Activated T-cell treated with anti-CD3 and anti-CD28 coated beads, Interleukin-2, amount 50 U/mL, for 1 hour (primary cell): ENCODE data around the gene PRUNE2.
"Not testable (repeated sequence)": the region's sequence is repeated elsewhere in the genome, so short reads cannot be mapped to it uniquely, and the experiment has no call there.

Experiments
- DNase-seq: peaks from one replicate; pipeline ENCODE4 v3.0.0-alpha.2; 2020

Gene PRUNE2

DNA sequence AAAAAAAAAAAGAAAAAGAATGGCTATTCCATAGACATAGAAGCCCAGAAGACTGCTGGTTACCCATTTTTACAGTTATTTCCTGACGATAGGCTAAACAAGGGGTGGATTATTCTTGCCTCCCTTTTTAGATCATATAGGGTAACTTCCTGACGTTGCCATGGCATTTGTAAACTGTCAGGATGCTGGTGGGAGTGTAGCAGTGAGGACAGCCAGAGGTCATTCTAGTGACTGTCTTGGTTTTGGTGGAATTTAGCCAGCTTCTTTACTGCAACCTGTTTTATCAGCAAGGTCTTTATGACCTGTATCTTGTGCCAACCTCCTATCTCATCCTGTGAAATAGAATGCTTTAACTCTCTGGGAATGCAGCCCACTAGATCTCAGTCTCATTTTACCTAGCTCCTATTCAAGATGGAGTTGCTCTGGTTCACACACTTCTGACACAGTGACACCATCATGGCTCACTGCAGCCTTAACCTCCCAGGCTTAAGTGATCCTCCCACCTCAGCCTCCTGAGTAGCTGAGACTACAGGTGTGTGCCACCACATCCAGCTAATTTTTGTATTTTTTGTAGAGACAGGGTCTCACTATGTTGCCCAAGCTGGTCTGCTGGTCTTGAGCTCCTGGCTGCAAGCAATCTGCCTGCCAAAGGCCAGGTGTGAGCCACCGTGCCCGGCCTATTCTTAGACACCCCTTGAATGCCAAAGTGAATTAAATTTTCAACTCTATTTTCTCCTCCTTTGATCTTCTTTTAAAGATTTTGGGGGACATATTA, 311.8 kb downstream of the PRUNE2 start:
- DNase-seq, result not testable (repeated sequence)

DNA sequence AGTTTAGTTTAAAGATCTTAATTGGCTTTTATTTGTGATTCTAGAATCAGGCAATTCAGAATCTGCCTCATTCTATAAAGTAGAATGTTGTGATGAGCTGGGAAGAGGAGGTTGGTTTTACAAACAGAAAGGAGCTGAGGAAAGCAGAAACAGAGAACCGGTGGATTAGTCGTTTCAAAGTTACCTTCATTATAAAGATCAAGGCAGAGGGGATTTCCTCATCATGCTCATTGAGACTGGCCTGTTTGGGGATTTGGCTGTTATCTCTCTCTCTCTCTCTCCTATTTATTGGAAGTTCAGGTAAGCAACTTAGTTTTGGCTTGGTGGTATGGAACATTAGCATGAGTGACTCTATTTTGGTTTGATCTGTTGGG, 313.0 kb downstream of the PRUNE2 start:
- no peak for DNase-seq

DNA sequence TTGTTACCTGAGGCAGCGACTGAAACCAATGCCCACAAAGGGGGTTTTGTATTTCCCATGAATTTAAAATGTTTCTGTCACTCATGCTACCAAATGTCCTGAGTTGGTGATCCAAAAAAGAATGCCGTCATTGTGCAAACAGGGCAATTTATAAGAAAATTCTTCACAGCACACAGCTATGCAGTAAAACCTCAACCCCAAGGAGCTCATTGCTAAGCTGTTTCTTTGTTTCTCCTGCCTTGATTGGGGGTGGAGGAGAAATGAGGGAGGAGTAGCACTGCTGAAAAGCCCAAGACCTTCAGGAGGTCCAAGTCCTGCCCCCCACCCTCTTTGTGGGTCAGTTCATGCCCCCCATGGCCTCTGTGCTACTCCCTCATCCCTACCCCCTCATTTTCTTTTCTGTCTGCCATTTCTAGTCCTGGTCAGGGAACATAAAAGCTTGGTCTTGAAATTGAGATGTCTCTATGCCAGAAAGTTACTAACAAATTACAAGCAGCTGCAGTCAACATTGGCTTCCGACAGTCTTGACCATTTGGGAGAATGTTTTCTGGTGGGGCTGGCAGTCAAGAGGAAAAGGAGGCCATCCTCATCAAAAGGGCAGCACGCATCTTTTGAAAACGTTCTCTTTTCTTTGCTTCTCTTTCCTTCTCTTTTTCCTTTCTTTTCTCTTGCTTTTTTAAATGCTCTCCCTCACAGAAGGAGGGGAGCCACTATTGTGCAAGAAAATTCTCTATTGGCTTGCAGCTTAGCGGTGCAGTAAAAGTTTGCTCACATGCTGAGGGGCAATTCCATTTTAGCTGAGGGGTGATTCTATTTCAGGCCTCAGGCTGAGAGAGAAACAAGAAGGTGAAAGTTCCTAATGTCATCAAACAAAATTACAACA, 313.6 kb downstream of the PRUNE2 start:
- no peak for DNase-seq

DNA sequence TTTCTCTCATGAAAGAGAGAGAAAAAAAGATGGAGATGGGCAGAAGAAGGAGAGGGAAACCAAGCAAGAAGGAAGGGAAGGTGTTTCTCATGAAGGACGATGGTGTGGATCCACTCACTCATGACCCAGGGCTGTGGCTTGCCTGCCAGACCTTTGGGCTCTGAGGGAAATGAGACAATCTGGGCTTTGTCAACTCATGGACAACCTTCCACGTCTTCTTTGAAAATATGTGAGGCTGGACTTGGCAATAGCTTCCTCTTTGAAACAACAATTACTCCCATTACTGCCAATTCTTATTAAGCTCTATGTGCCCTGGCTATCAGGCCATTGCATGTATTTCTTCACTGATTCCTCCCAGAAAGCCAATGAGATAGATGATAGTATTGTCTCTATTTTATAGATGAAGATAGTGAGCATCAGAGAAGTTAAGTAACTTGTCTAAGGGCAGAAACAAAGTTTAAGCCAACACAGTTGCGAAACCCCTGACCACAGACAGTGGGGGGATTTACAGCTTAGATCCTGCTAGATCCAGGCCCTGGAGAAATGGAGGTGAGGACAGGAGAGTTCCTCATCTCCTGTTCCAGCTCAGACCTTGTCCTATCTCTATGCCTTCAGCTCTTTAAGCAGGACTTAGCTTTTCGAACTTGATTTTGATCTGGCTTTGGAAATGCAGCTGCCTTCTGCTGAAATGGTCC, 314.5 kb downstream of the PRUNE2 start:
- DNase-seq, result no peak

DNA sequence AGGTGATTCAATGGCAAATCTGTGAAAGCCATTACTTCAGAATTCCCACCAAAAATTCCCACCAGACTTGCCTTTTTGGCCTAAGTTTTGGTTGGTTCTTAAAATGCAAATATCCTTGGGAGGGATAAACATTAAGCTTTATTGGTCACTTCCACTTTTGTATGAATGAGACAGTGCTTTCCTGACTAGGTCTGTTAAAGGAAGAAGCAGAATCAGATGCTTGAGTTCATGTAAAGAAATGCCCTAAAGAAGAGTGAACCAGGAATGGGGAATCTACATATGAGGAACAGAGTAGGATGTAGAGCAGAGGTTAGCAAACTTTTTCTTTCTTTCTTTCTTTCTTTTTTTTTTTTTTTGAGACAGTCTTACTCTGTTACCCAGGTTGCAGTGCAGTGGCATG, 317.6 kb downstream of the PRUNE2 start:
- DNase-seq, result no peak

DNA sequence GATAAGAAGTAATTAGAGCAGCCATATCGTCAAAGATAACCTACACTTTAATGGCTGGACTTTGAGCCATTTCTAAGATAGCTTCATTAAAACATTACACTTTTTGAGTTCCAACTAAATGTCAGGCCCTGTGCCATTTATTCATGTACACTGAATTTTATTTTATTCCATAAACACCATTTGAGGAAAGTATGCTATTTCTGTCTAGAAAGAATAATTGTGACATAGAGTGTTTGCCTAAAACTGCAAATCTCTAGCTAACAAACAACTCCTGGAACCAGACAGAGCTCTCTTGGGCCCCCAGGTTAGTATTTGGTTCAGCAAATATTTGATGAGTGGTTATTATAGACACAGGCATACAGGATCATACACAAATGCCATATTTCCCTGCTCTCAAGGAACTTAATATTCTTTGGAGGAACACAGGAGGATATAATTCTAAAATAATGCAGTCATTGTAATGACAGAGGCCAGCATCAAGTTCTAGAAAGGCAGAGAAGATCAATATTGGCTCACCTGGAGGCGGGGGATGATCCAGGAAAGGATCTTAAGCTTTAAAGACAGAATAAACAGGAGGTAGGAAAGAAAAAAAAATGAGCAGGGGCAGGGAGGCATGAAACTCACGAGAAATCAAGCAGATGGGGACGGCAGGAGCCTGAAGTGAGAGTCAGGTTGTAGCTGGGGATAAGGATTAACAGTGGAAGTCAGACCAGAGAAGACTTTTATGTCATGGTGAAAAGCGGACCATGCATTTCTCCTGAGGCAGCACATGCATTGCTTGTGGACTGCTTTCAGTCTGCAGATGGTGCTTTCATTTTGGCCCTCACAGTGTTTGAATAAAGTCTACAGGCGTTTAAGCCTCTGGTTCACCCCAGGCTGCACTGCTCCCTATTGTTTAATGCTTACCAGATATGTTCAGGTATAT, 319.3 kb downstream of the PRUNE2 start:
- no peak for DNase-seq

DNA sequence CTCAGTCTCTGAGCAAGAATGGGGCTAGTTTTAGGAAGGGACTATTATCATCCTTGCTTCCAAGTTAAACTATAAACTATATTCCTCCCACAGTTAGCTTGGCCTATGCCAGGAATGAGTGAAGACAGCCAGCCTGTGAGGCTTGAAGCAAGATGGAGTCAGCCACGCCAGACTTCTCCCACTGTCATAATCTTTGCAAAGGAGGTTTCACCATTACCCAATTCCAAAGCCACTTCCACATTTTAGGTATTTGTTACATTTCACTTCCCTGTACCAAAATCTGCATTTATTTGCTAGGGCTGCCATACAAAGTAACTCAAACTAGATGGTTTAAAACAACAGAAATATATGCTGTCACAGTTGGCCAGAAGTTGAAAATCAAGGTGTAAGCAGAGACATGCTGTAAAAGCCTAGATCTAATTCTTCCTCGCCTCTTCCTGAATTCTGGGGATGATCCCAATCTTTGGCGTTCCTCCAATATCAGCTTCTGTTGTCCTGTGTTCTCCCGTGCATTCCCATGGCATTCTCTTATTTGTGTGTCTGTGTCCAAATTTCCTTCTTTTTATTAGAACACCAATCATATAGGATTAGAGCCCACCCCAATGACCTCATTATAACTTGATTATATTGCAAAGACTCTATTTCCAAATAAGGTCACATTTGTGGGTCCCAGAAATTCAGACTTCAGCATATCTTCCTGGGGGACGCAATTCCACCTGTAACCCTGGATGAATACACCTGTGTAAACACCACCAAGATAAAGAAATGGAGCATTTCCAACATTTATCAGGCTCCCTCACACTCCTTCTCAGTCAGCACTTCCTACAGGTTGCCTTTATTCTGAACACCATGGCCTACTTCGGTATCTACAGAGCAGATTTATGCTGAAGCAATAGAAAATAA, 320.2 kb downstream of the PRUNE2 start:
- no peak for DNase-seq

DNA sequence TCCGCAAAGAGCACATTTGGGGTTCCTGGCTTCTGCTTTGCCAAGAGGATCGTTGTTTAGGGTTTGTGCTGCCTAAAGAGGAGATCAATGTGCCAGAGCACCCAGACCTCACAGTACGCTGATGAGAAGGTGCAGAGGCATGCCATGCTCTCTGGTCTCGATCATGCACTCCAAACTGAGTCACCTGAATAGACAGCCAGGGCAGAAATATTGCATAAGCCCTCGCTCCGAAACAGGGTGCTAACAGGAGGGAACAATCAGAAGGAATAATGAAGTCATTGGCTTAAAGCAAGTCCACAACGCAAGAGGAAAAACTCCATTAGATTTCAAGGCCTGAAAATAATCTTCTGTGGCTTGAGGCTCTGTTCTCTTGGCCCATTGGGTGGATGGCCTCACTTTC, 322.7 kb downstream of the PRUNE2 start:
- DNase-seq, result no peak

DNA sequence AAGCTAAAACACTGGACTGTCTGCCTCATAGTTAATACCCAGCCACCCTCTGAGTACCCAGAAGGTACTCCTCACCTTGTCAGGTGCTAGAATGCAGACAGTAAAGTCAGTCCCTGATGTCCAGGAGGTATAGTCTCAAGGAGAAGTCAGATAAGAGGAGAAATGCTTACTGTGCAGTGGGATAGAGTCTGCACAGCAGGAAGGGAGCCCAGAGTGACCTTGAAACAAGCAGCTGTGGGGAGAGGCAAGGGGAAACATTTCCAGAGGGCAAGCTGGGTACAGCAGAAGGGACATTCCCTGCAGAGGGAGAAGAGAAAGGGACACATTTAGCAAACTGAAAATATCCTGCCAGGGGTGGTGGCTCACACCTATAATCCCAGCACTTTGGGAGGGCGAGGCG, 324.2 kb downstream of the PRUNE2 start:
- no peak for DNase-seq

DNA sequence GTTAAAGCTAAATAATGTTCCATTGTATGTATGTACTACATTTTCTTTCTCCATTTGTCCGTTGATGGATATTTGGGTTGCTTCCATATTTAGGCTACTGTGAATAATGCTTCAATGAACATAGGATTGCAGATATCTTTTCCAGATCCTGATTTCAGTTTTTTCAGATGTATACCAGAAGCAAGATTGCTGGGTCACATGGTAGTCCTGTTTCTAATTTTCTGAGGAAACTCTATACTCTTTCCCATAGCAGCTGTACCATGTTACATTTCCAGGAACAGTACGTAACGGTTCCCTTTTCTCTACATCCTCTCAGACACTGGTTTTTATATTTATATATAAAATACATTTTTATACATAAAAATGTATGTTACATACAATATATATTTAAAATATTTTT, 325.1 kb downstream of the PRUNE2 start:
- no peak for DNase-seq

DNA sequence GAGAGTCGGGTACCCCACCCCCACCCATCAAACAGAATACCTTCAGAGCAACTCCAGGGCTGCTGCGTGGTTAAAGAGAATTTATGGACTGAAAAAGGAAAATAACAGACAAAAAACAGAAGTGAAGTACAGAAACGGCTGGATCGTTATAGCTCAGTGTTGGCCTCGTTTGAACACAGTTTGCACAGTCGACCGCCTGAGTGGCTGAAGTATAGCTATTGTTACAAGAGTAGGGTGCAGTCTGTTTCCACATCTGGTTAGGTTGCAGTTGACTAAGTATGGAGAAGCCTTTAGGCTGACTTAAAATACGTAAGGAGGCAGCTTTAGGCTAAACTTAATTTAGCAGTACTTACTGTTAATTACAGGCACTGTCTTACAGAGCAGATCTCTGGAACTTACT, 325.7 kb downstream of the PRUNE2 start:
- DNase-seq, result no peak

DNA sequence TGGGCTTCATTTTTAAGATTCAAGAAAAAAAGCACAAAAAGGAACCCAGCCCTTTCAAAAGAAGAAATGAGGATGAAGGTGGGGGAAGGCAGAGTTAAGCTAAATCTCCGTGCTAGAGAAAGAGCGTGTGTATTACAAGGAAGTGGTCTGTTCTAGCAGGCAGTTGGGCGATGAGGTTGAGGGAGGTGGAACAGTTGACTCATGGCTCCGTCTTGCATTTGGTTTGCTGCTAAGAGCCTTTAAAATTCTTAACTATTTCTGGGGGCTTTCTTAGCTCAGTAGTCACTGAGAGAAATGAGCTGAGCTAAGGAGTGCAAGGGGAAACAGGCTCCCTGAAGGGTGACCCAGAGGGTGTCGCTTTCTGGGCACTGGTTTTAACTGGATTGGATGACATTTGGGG, 329.6 kb downstream of the PRUNE2 start:
- DNase-seq, result peak; percentile 26

DNA sequence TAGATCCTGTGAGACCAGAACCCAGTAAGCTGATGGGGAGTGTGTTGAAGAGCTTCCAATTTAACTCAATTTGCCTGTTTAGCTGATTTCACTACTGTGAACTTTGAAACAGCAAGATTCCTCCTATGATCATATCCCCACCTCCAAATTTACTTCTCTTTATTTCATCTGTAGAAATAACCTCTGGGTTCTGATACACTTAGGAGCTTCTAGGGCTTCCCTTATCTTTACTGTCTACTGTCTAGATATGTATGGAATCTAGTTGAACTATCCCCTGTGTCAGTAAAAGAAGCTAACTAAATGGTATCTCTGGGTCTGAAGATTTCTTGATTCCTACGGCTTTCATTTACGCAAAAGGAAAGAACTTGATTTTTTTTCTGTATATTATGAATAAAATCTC, 330.2 kb downstream of the PRUNE2 start:
- DNase-seq, result no peak

DNA sequence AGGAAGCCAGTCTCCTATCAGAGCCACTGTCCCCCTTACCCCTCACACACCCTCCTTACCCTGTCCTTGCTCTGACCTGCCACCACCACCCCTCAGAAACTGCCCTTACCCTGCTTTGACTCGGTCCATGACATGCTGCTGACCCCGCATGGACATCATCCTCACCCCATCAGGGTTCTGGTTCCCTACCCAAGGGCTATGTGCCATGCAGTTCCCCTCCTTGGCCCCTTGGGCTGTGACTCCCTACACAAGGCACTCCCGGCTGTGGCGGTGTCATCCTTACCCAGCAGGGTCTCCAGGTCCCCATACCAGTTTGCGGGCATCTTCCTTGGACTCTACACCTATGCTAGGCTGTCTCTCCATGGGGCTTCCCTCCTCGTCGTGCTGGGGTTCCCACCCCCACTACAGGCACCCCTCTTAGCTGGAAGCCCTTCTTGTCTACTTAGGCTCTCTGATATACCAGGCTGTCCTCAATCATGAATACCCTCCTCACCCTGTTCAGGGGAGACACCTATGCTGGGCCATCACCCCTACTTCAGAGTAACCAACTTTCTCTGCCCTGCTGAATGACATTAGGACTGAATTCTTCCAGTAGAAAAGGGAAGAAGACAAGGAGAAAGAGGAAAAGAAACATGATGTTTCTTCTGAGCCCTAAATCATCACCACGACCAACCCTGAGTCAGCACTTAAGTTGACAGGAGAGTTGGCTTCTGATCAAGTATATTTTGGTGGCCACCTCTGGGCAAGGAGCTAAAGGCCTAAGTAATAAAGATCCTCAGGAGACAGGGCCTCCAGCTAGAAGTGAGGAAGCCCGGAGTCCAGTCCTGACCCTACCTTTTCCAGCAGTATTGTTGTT, 331.8 kb downstream of the PRUNE2 start:
- DNase-seq, result no peak

DNA sequence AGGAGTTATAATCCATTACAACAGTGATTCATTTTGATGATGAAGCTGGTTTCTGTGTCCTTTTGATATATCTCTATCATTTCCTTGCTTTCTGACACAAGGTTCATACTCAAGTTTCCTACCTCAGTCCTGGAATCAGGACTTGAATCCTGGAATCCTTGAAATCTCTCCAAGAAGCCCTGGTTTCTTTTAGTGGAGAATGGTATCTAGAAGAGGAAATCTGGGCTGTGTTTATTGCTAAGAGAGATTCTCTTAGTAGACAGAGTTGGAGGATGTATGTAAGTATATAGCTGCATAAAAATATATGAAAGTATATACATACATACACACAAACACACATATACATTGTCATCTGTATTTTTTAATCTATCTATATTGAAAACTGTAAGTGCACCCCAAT, 332.5 kb downstream of the PRUNE2 start:
- no peak for DNase-seq

DNA sequence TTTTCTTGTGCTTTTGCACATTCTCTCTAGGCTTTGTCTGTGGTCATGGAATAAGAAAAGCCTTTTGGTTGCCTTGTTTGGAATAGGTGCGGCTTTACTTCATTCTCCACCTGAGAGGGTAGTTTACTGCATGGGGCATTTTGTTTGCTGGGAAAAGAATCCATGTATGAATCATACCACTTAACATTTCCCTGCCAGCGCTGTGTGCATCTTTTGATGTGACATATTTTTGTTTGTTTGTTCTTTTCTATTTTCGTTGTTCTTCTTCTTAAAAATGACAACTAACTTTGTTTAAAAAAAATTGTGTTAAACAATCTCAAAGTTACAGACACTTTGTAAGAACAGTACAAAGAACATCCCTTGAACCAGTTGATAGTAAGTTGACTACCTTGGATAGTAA, 333.8 kb downstream of the PRUNE2 start:
- DNase-seq, result no peak

DNA sequence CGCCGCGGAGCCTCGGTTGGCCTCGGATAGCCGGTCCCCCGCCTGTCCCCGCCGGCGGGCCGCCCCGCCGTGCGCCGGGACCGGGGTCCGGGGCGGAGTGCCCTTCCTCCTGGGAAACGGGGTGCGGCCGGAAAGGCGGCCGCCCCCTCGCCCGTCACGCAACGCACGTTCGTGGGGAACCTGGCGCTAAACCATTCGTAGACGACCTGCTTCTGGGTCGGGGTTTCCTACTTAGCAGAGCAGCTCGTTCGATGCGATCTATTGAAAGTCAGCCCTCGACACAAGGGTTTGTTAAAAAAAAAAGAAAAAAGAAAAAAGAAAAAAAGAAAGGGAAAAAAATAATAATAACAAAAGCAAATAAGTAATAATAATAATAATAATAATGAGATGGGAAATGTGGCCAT, 334.2 kb downstream of the PRUNE2 start:
- no peak for DNase-seq

DNA sequence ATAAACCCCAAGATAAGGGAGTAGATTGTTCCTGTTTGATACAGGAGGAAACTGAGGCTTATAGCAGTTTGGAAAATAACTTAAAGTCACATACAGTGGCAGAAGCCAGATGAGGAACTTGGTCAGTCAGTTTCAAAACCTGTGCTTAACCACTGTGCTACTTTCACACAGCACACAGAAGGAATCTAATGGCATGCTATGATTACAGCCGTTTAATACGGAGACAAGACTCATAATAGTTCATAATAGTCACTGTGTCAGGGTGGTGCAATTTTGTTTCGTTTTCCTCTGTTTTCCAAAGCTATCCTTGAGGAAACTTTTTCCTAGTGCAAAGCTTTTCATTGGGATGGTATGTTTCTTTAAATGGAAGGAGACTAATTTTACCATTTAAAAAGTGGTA, 334.6 kb downstream of the PRUNE2 start:
- DNase-seq, result no peak

DNA sequence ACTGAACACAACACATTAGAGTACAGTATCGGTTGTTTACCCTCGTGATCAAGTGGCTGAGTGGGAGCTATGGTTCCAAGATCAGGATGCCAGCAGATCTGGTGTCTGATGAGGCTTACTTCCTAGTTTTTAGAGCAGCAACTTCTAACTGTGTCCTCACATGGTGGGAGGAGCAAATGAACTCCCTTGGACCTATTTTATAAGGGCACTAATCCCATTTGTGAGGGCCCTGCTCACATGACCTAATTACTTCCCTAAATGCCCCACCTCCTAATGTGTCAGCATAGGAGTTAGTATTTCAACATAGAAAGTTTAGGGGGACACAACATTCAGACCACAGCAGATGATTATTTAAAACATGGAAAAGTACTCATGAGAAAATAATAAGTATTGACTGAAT, 335.1 kb downstream of the PRUNE2 start:
- DNase-seq, result no peak

DNA sequence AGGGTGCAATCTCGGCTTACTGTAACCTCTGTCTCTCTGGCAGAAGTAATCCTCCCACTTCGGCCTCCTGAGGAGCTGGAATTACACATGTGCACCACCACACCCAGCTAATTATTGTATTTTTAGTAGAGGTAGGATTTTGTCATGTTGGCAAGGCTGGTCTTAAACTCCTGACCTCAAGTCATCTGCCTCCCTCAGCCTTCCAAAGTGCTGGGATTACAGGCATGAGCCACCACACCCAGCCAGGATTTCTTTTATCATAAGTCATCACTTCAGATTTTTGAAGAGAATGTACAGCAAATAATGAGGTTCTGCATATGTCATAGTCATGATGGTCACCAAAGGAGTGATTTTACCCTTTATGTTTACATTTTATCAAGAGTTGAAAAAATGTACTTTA, 338.8 kb downstream of the PRUNE2 start:
- no peak for DNase-seq

DNA sequence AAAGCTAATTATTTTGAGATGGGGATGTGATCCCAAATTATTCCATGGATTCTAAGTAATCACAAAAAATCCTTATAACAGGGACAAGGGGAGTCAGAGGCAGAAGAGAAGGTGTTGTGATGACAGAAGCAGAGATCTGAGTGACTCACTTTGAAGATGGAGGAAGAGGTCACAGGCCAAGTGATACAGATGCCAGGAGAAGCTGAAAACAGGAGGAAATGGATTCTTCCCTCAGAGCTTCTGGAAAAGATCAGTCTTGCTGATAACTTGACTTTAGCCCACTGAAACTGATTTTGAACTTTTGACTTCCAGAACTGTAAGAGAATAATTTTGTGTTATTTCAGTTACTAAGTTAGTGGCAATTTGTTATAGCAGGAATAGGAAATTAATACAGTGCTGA, 341.6 kb downstream of the PRUNE2 start:
- no peak for DNase-seq
